ENCODE data around the gene TDRKH. TPM values are rescaled to one million over a fixed set of nuclear protein-coding genes. Genes with fewer than 3 reads are reported as not detected.
"Not testable (repeated sequence)": the region's sequence is repeated elsewhere in the genome, so short reads cannot be mapped to it uniquely, and the experiment has no call there.

Gene TDRKH
- total RNA-seq, 1 experiment from 2014 or later: 5.6 TPM

DNA sequence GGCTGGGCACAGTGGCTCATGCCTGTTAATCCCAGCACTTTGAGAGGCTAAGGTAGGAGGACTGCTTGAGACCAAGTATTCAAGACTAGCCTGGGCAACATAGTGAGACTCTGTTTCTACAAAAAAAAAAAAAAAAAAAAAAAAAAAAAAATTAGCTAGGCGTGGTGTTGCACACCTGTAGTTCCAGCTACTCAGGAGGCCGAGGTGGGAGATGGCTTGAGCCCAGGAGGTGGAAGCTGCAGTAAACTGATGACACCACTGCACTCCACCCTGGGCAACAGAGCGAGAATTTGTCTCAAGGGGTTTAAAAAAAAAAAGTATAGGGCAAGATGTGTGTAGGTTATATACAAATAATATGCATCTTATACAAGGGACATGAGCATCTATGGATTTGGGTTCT, 2.6 kb downstream of the TDRKH start:
- no TSS peak for BruUV-seq (replicated peaks)
- CTCF ChIA-PET: interaction anchor here (0.6 to 2.8 kb wide), 5 partner anchors 8 to 653 kb away, joined by 3 to 7 read pairs (median 4); no protein-coding TSS in a partner anchor
- DNase-seq (ENCODE audit: unreplicated experiment): no peak

GRCh38 chr1:151783796-151784195, 6.5 kb downstream of the TDRKH start:
- no peak overlapping the region for H3K27ac Mint-ChIP-seq (ENCODE audit: low read depth, unreplicated experiment)
- no peaks in the 10 kb centered on the region for H3K9me3 Mint-ChIP-seq (ENCODE audit: unreplicated experiment)
- ChIA-PET CTCF (interaction anchor here (0.5 kb wide), 1 partner anchor 124 kb away, joined by 3 read pairs; no protein-coding TSS in a partner anchor), POLR2A (interaction anchor here (0.6 kb wide), 1 partner anchor 14 kb away, joined by 3 read pairs; no protein-coding TSS in a partner anchor)
- no peak for DNase-seq (ENCODE audit: unreplicated experiment)
- TF ChIP-seq, protein P1, sequence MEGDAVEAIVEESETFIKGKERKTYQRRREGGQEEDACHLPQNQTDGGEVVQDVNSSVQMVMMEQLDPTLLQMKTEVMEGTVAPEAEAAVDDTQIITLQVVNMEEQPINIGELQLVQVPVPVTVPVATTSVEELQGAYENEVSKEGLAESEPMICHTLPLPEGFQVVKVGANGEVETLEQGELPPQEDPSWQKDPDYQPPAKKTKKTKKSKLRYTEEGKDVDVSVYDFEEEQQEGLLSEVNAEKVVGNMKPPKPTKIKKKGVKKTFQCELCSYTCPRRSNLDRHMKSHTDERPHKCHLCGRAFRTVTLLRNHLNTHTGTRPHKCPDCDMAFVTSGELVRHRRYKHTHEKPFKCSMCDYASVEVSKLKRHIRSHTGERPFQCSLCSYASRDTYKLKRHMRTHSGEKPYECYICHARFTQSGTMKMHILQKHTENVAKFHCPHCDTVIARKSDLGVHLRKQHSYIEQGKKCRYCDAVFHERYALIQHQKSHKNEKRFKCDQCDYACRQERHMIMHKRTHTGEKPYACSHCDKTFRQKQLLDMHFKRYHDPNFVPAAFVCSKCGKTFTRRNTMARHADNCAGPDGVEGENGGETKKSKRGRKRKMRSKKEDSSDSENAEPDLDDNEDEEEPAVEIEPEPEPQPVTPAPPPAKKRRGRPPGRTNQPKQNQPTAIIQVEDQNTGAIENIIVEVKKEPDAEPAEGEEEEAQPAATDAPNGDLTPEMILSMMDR (IDR thresholded peaks at IDR 0.05; ENCODE audit: unreplicated experiment): no peak
- no peaks in the 10 kb centered on the region for H3K4me1 Mint-ChIP-seq (ENCODE audit: insufficient read depth, unreplicated experiment)
- no peaks in the 10 kb centered on the region for H3K36me3 Mint-ChIP-seq (ENCODE audit: insufficient read depth, unreplicated experiment)
- no TSS peak for BruUV-seq (replicated peaks)
- no peaks in the 10 kb centered on the region for H3K27me3 Mint-ChIP-seq (ENCODE audit: insufficient read depth, unreplicated experiment)
- intact Hi-C loops (cut with micrococcal nuclease): no loop called here
- no peak overlapping the region for H3K4me3 Mint-ChIP-seq (ENCODE audit: unreplicated experiment)

More for the DNA sequence above, 2.6 kb downstream of the TDRKH start:
- Mint-ChIP-seq H3K27me3 (ENCODE audit: insufficient read depth, unreplicated experiment) (no peaks in the 10 kb centered on the region), H3K4me1 (ENCODE audit: insufficient read depth, unreplicated experiment) (peaks cover 9% of the 10 kb centered on the region), H3K36me3 (ENCODE audit: insufficient read depth, unreplicated experiment) (peaks cover 6% of the 10 kb centered on the region), H3K27ac (ENCODE audit: low read depth, unreplicated experiment) (no peak overlapping the region), H3K4me3 (ENCODE audit: unreplicated experiment) (no peak overlapping the region), H3K9me3 (ENCODE audit: unreplicated experiment) (no peaks in the 10 kb centered on the region)
- intact Hi-C loops (cut with micrococcal nuclease): no loop called here
- TF ChIP-seq, protein P1 (IDR thresholded peaks at IDR 0.05; ENCODE audit: unreplicated experiment): no peak
- POLR2A ChIA-PET: interaction anchor here (0.7 to 3.8 kb wide), 4 partner anchors 11 to 34 kb away, joined by 3 to 13 read pairs (median 4); no protein-coding TSS in a partner anchor

GRCh38 chr1:151782741-151783140, 7.6 kb downstream of the TDRKH start:
- TF ChIP-seq, protein P1 (IDR thresholded peaks at IDR 0.05; ENCODE audit: unreplicated experiment): no peak
- BruUV-seq (replicated peaks): no TSS peak
- no peak overlapping the region for H3K27ac Mint-ChIP-seq (ENCODE audit: low read depth, unreplicated experiment)
- DNase-seq (ENCODE audit: unreplicated experiment): no peak
- H3K9me3 Mint-ChIP-seq (ENCODE audit: unreplicated experiment): no peaks in the 10 kb centered on the region
- intact Hi-C loops (cut with micrococcal nuclease): no loop called here
- H3K4me1 Mint-ChIP-seq (ENCODE audit: insufficient read depth, unreplicated experiment): no peaks in the 10 kb centered on the region
- ChIA-PET POLR2A (interaction anchor here (0.7 kb wide), 1 partner anchor 1494 kb away, joined by 3 read pairs; no protein-coding TSS in a partner anchor), CTCF (interaction anchor here (0.7 to 1.0 kb wide), 2 partner anchors 54 to 159 kb away, joined by 3 read pairs; no protein-coding TSS in a partner anchor)
- H3K4me3 Mint-ChIP-seq (ENCODE audit: unreplicated experiment): no peak overlapping the region
- H3K27me3 Mint-ChIP-seq (ENCODE audit: insufficient read depth, unreplicated experiment): no peaks in the 10 kb centered on the region
- no peaks in the 10 kb centered on the region for H3K36me3 Mint-ChIP-seq (ENCODE audit: insufficient read depth, unreplicated experiment)

DNA sequence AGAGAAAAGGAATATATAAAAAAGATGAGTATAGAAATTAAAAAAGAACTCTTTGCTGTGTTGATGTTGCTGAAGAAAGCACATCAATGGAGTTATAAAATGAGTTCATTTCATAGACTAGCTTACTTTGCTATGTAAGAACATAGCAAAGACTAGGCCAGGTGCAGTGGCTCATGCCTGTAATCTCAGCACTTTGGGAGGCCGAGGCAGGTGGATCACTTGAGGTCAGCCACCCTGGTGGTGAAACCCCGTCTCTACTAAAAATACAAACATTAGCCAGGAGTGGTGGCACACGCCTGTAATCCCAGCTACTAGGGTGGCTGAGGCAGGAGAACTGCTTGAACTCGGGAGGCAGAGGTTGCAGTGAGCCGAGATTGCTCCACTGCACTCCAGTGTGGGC, 8.3 kb downstream of the TDRKH start:
- H3K27me3 Mint-ChIP-seq (ENCODE audit: insufficient read depth, unreplicated experiment); H3K4me1 Mint-ChIP-seq (ENCODE audit: insufficient read depth, unreplicated experiment); H3K4me3 Mint-ChIP-seq (ENCODE audit: unreplicated experiment); H3K9me3 Mint-ChIP-seq (ENCODE audit: unreplicated experiment); H3K36me3 Mint-ChIP-seq (ENCODE audit: insufficient read depth, unreplicated experiment); CTCF ChIA-PET; intact Hi-C loops (cut with micrococcal nuclease); BruUV-seq (replicated peaks); H3K27ac Mint-ChIP-seq (ENCODE audit: low read depth, unreplicated experiment); DNase-seq (ENCODE audit: unreplicated experiment): not testable (repeated sequence)
- POLR2A ChIA-PET: interaction anchor here (0.6 to 0.7 kb wide), 3 partner anchors 9 to 1494 kb away, joined by 3 to 4 read pairs (median 3); no protein-coding TSS in a partner anchor

DNA sequence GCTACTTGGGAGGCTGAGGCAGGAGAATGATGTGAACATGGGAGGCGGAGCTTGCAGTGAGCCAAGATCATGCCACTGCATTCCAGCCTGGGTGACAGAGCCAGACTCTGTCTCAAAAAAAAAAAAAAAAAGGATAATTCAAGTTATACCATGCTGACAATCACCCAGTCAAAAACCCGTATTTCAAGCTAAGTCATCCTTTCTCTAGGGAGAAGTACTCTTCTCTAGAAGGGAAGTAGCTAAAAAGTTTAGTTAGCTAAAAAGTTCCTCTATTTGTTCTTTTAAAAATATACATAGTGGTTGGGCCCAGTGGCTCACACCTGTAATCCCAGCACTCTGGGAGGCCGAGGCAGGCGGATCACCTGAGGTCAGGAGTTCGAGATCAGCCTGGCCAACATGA, 9.6 kb downstream of the TDRKH start:
- H3K27me3 Mint-ChIP-seq (ENCODE audit: insufficient read depth, unreplicated experiment); intact Hi-C loops (cut with micrococcal nuclease); H3K4me3 Mint-ChIP-seq (ENCODE audit: unreplicated experiment); H3K36me3 Mint-ChIP-seq (ENCODE audit: insufficient read depth, unreplicated experiment); BruUV-seq (replicated peaks); DNase-seq (ENCODE audit: unreplicated experiment); H3K27ac Mint-ChIP-seq (ENCODE audit: low read depth, unreplicated experiment); H3K4me1 Mint-ChIP-seq (ENCODE audit: insufficient read depth, unreplicated experiment); H3K9me3 Mint-ChIP-seq (ENCODE audit: unreplicated experiment): not testable (repeated sequence)
- ChIA-PET POLR2A (interaction anchor here (0.6 to 4.2 kb wide), 3 partner anchors 9 to 230 kb away, joined by 3 to 17 read pairs (median 10); partner anchors contain the start of genes MRPL9 and TDRKH), CTCF (interaction anchor here (0.6 to 0.7 kb wide), 2 partner anchors 10 to 216 kb away, joined by 3 read pairs; no protein-coding TSS in a partner anchor)
